Stomach (tissue), 9 donors: ENCODE data around the gene CCDC43. TPM values are rescaled to one million over a fixed set of nuclear protein-coding genes. Genes with fewer than 3 reads are reported as not detected.

ENCODE experiments used
- DNase-seq, 2 donors: peaks; one replicate each; pipeline versions ENCODE4 v3.0.0 to v3.0.0-alpha.2; 2013 to 2019
- H3K27ac ChIP-seq, 5 donors: fragments of 200-600 bp in 4 of 5; sonication (generic) in 4 of 5; one replicate each; pipeline ENCODE4 v1.5.1; 2013 to 2019; ENCODE audit warnings: mild to moderate bottlenecking in 1 of 5, moderate library complexity in 1 of 5
- H3K27me3 ChIP-seq, 3 donors: fragments of 200-600 bp; sonication (generic); one replicate each; pipeline ENCODE4 v1.5.1; 2017 to 2019; ENCODE audit warnings: mixed run types in 1 of 3
- H3K36me3 ChIP-seq, 4 donors: fragments of 200-600 bp; sonication (generic); 1 replicate in 3 of 4; 2 replicates in 1 of 4; pipeline ENCODE4 v1.5.1; 2016 to 2019
- H3K4me1 ChIP-seq, 4 donors: fragments of 200-600 bp; sonication (generic); one replicate each; pipeline ENCODE4 v1.5.1; 2016 to 2019
- H3K4me3 ChIP-seq, 4 donors: fragments of 200-600 bp; sonication (generic) in 3 of 4; one replicate each; pipeline ENCODE4 v1.5.1; 2016 to 2019; ENCODE audit warnings: mild to moderate bottlenecking in 1 of 4
- H3K9me3 ChIP-seq, 4 donors: fragments of 200-600 bp; sonication (generic); one replicate each; pipeline ENCODE4 v1.5.1; 2016 to 2019
- CTCF ChIP-seq, 7 experiments: fragments of 450-650 bp in 4 of 7; fragments of 200-600 bp in 3 of 7; sonication (generic) in 3 of 7; IDR thresholded peaks; one replicate each; pipeline ENCODE4 v1.5.1; 2016 to 2019; ENCODE audit warnings: antibody characterized with exemption in 7 of 7, control low read depth in 2 of 7, mild to moderate bottlenecking in 1 of 7
- EP300 ChIP-seq: sonication (generic); formaldehyde crosslinking; IDR thresholded peaks from one replicate; pipeline ENCODE4 v1.6.1; 2017; ENCODE audit warnings: antibody characterized with exemption
- POLR2A ChIP-seq, 4 donors: fragments of 450-650 bp; IDR thresholded peaks; one replicate each; pipeline ENCODE4 v1.6.1; 2016; ENCODE audit warnings: antibody characterized with exemption in 4 of 4, control low read depth in 2 of 4, mild to moderate bottlenecking in 1 of 4, moderate library complexity in 1 of 4
- POLR2AphosphoS5 ChIP-seq, 3 donors: sonication (generic); formaldehyde crosslinking; IDR thresholded peaks; one replicate each; pipeline ENCODE4 v1.6.1; 2016; ENCODE audit warnings: antibody characterized with exemption in 3 of 3
- WGBS, 5 donors: extraction: QIAGEN DNeasy Blood & Tissue Kit in 3 of 5; methylation state at CpG; one replicate each; pipeline versions ENCODE4 v1.1.5 to v1.1.7; 2013 to 2018; 5-methylcytosine and 5-hydroxymethylcytosine counted together
- intact Hi-C: fragments of 100-400 bp; cut with DNase I; formaldehyde crosslinking; loops from one replicate; pipeline ENCODE4 v1.15.1; 2023; ENCODE audit warnings: low total_unique reads
- polyA plus RNA-seq, 3 donors: library from polyadenylated mRNA; stranded (reverse); fragments of 200-250 nt; gene quantifications; one replicate each; pipeline ENCODE4 v1.2.3, GENCODE V29; 2013
- total RNA-seq, 5 donors: library from RNA; depleted of rRNA; stranded (reverse); fragments of >200 nt; gene quantifications; one replicate each; pipeline versions ENCODE4 v1.1.0 to v1.2.3, GENCODE V29; 2014 to 2016
- donor health status: healthy with polysubstance abuse.
- donor health status: Bipolar disorder and iron deficiency.
- donor health status: healthy.

The CCDC43 gene
- total and polyA plus RNA-seq, 8 donors: 1.8 to 29.7 (median 11.1) TPM

GRCh38 chr17:44646280-44646679 lies 43.3 kb downstream of the CCDC43 start:
- no peak for DNase-seq
- intact Hi-C loops: no loop called here
- Histone ChIP-seq H3K4me1 (no peaks in the 10 kb centered on the region), H3K4me3 (no peak overlapping the region), H3K9me3 (no peaks in the 10 kb centered on the region), H3K36me3 (no peaks in the 10 kb centered on the region), H3K27me3 (peaks cover 0 to 28% (median 2%) of the 10 kb centered on the region in 3 donors), H3K27ac (no peak overlapping the region)
- WGBS, 5 donors: 82 to 87% (median 85%) methylated on average over 4 of the region's 4 CpGs
- TF ChIP-seq EP300 (no peak), POLR2A (IDR thresholded peaks at IDR 0.05) (no peak), CTCF (IDR thresholded peaks at IDR 0.05) (no peak), POLR2AphosphoS5 (IDR thresholded peaks at IDR 0.05) (no peak)

- Histone ChIP-seq H3K4me3 (no peak overlapping the region), H3K27ac (no peak overlapping the region), H3K4me1 (no peaks in the 10 kb centered on the region), H3K9me3 (no peaks in the 10 kb centered on the region), H3K27me3 (peaks cover 0 to 24% (median 2%) of the 10 kb centered on the region in 3 donors), H3K36me3 (no peaks in the 10 kb centered on the region)
- no peak for DNase-seq
- TF ChIP-seq EP300 (no peak), CTCF (IDR thresholded peaks at IDR 0.05) (no peak), POLR2A (IDR thresholded peaks at IDR 0.05) (no peak), POLR2AphosphoS5 (IDR thresholded peaks at IDR 0.05) (no peak)
- 73 to 83% (median 77%) methylated on average over 12 of the region's 12 CpGs for WGBS, 5 donors
- intact Hi-C loops: no loop called here
Measured at GRCh38 chr17:44645341-44645740, 44.2 kb downstream of the CCDC43 start.

GRCh38 chr17:44642834-44643233 lies 46.7 kb downstream of the CCDC43 start:
- Histone ChIP-seq H3K4me1 (no peaks in the 10 kb centered on the region), H3K9me3 (no peaks in the 10 kb centered on the region), H3K36me3 (no peaks in the 10 kb centered on the region), H3K27me3 (peaks cover 0 to 17% (median 2%) of the 10 kb centered on the region in 3 donors), H3K27ac (no peak overlapping the region), H3K4me3 (no peak overlapping the region)
- TF ChIP-seq POLR2AphosphoS5 (IDR thresholded peaks at IDR 0.05): no peak
- no peak for TF ChIP-seq CTCF (IDR thresholded peaks at IDR 0.05)
- no peak for TF ChIP-seq POLR2A (IDR thresholded peaks at IDR 0.05)
- no peak for TF ChIP-seq EP300
- intact Hi-C loops: no loop called here
- 36 to 65% (median 63%) methylated on average over 7 of the region's 7 CpGs for WGBS, 5 donors
- DNase-seq: peak in 1 of 2 donors; percentile 82

- TF ChIP-seq EP300 (no peak), CTCF (IDR thresholded peaks at IDR 0.05) (no peak), POLR2AphosphoS5 (IDR thresholded peaks at IDR 0.05) (no peak), POLR2A (IDR thresholded peaks at IDR 0.05) (no peak)
- Histone ChIP-seq H3K9me3 (no peaks in the 10 kb centered on the region), H3K27ac (no peak overlapping the region), H3K4me3 (no peak overlapping the region), H3K4me1 (no peaks in the 10 kb centered on the region), H3K27me3 (peaks cover 0 to 3% (median 0%) of the 10 kb centered on the region in 3 donors), H3K36me3 (no peaks in the 10 kb centered on the region)
- whole genome bisulfite sequencing, 5 donors: 19 to 54% (median 46%) methylated on average over 1 of the region's 1 CpG
- intact Hi-C loops: loop anchor here (5.0 kb wide), 1 partner anchor 105 kb away; no protein-coding TSS in a partner anchor
- DNase-seq: no peak
Measured at GRCh38 chr17:44637066-44637465, 52.5 kb downstream of the CCDC43 start.
